MM.1S (cell line): ENCODE measurements around the gene DVL2.

Source experiments
- DNase-seq: peaks from one replicate; pipeline ENCODE4 v3.0.0-alpha.2; 2015
- H2AFZ ChIP-seq: fragments of 300-600 bp; sonication (generic); 2 replicates; pipeline ENCODE4 v1.6.0; 2016; ENCODE audit warnings: antibody characterized with exemption, low read length
- H3F3A ChIP-seq: fragments of 300-600 bp; sonication (generic); 2 replicates; pipeline ENCODE4 v1.6.1; 2016; ENCODE audit warnings: mild to moderate bottlenecking, antibody characterized with exemption, low read length, moderate library complexity, mixed read lengths; ENCODE audit not compliant: insufficient read depth
- H3K27ac ChIP-seq: fragments of 300-600 bp; sonication (generic); 2 replicates; pipeline ENCODE4 v1.5.1; 2016; ENCODE audit warnings: mild to moderate bottlenecking, low read length
- H3K27me3 ChIP-seq: fragments of 300-600 bp; sonication (generic); replicated peaks from 2 replicates; pipeline ENCODE4 v1.6.0; 2016; ENCODE audit warnings: low read length; ENCODE audit not compliant: insufficient read depth
- H3K36me3 ChIP-seq: fragments of 300-600 bp; sonication (generic); replicated peaks from 2 replicates; pipeline ENCODE4 v1.6.1; 2016; ENCODE audit warnings: mild to moderate bottlenecking, low read length, mixed read lengths; ENCODE audit not compliant: insufficient read depth
- H3K4me1 ChIP-seq: fragments of 300-600 bp; sonication (generic); 2 replicates; pipeline ENCODE4 v1.6.1; 2016; ENCODE audit warnings: low read length, mixed read lengths
- H3K4me2 ChIP-seq: fragments of 300-600 bp; sonication (generic); 2 replicates; pipeline ENCODE4 v1.6.0; 2016; ENCODE audit warnings: low read depth, low read length
- H3K4me3 ChIP-seq: fragments of 300-600 bp; sonication (generic); 2 replicates; pipeline ENCODE4 v1.5.1; 2016; ENCODE audit warnings: low read length, mixed read lengths
- H3K79me2 ChIP-seq: fragments of 300-600 bp; sonication (generic); 2 replicates; pipeline ENCODE4 v1.6.1; 2016; ENCODE audit warnings: mixed run types, low read length, mixed read lengths
- H3K9ac ChIP-seq: fragments of 300-600 bp; sonication (generic); 2 replicates; pipeline ENCODE4 v1.6.1; 2016; ENCODE audit warnings: low read length, mixed read lengths
- H3K9me2 ChIP-seq: fragments of 300-600 bp; sonication (generic); replicated peaks from 2 replicates; pipeline ENCODE4 v1.6.1; 2016; ENCODE audit warnings: mild to moderate bottlenecking, low read length, mixed read lengths; ENCODE audit not compliant: insufficient read depth
- H3K9me3 ChIP-seq: fragments of 300-600 bp; sonication (generic); replicated peaks from 2 replicates; pipeline ENCODE4 v1.6.1; 2016; ENCODE audit warnings: mild to moderate bottlenecking, low read length, mixed read lengths; ENCODE audit not compliant: insufficient read depth
- H4K20me1 ChIP-seq: fragments of 300-600 bp; sonication (generic); 2 replicates; pipeline ENCODE4 v1.6.1; 2016; ENCODE audit warnings: mild to moderate bottlenecking, low read length, moderate library complexity, mixed read lengths; ENCODE audit not compliant: insufficient read depth
- EZH2 ChIP-seq: fragments of 300-600 bp; sonication (generic); optimal IDR thresholded peaks from 2 replicates; pipeline ENCODE3; 2017; ENCODE audit warnings: low read depth, mild to moderate bottlenecking, antibody characterized with exemption, low read length, mixed read lengths
- EZH2phosphoT487 ChIP-seq: fragments of 300-600 bp; sonication (generic); IDR thresholded peaks from 2 replicates; pipeline ENCODE4 v1.6.1; 2018; ENCODE audit warnings: antibody characterized with exemption, low read length
- TF ChIP-seq, protein P1 (sequence below): fragments of 300-600 bp; sonication (generic); IDR thresholded peaks from 2 replicates; pipeline ENCODE4 v1.5.1; 2016; ENCODE audit warnings: antibody characterized with exemption, low read length, mixed read lengths

DVL2 gene

DNA sequence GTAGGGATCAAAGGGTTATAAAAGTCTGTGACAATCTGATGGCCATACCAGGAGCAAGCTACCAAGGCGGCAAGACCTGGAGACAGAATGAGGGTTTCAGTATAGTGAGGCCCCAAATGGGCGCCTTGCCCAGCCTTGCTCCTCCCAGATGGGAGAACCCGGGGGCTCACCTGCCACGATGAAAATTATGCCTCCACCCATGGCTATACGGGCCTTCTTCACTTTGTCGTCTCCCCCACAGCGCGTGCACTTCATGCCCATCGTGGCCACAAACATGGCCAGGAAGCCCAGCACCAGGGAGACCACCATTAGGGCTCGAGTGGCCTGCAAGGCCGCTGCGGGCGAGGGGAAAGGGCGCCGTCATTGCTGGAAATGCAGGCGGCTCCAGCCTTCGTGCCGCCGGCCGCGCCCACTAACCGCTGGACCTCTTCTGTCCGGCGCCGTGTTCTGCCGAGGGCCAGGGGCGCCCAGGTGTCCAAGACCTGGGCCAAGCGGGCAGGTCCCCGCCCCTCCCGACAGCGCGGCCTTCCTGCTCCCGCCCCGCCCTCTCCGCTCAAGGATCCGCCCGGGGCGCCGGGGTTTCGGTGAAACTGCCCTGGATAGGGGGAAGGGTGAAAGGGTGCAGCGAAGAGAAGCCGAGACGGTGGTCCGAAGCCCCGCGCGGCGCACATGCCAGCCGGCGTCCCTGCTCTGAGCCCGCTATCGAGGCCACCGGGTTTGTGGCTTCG is 26.5 kb upstream of the DVL2 start:
- no peak overlapping the region for H3K9ac ChIP-seq
- peak overlapping the region; percentile 42 for H3K4me3 ChIP-seq

DNA sequence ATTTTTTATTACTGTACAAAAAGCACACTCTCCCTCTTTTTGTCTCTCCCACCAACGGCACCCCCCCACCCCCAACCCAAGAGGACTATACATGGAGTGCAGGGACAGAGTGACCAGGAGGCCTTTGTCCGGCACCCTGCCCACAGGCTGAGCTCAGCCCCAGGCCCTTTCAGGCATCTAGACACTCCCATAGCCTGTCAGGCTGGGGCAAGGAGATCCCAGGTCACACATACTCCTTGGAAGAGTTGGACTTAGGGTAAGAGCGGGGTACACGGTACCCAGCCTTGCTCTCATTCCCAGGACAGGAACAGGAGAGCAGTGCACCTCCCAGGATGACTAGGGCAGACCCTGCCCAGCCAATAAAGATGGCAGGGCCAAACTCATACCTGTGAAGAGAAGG is 25.8 kb upstream of the DVL2 start:
- H3K9me2 ChIP-seq = no peaks in the 10 kb centered on the region
- TF ChIP-seq EZH2 (no peak), EZH2phosphoT487 (no peak)
- TF ChIP-seq, protein P1, sequence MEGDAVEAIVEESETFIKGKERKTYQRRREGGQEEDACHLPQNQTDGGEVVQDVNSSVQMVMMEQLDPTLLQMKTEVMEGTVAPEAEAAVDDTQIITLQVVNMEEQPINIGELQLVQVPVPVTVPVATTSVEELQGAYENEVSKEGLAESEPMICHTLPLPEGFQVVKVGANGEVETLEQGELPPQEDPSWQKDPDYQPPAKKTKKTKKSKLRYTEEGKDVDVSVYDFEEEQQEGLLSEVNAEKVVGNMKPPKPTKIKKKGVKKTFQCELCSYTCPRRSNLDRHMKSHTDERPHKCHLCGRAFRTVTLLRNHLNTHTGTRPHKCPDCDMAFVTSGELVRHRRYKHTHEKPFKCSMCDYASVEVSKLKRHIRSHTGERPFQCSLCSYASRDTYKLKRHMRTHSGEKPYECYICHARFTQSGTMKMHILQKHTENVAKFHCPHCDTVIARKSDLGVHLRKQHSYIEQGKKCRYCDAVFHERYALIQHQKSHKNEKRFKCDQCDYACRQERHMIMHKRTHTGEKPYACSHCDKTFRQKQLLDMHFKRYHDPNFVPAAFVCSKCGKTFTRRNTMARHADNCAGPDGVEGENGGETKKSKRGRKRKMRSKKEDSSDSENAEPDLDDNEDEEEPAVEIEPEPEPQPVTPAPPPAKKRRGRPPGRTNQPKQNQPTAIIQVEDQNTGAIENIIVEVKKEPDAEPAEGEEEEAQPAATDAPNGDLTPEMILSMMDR = no peak
- peaks cover 42% of the 10 kb centered on the region for H3K27me3 ChIP-seq
- no peaks in the 10 kb centered on the region for H3K79me2 ChIP-seq
- no peak overlapping the region for H3K4me2 ChIP-seq
- DNase-seq = no peak
- no peak overlapping the region for H2AFZ ChIP-seq
- H3K4me3 ChIP-seq = no peak overlapping the region
- H3K9ac ChIP-seq = no peak overlapping the region
- H3K36me3 ChIP-seq = no peaks in the 10 kb centered on the region
- no peaks in the 10 kb centered on the region for H3K9me3 ChIP-seq
- H3K4me1 ChIP-seq = peaks cover 4% of the 10 kb centered on the region; the same call in 1 of the 2 replicates
- H4K20me1 ChIP-seq = no peaks in the 10 kb centered on the region
- H3F3A ChIP-seq = no peaks in the 10 kb centered on the region
- H3K27ac ChIP-seq = no peak overlapping the region

More for the DNA sequence above, 26.5 kb upstream of the DVL2 start:
- H3K4me1 ChIP-seq = peaks cover 4% of the 10 kb centered on the region; the same call in 1 of the 2 replicates
- peak overlapping the region; percentile 61 for H2AFZ ChIP-seq
- H3F3A ChIP-seq = no peaks in the 10 kb centered on the region
- TF ChIP-seq, protein P1 = no peak
- TF ChIP-seq EZH2 = no peak
- TF ChIP-seq EZH2phosphoT487 = no peak
- no peaks in the 10 kb centered on the region for H3K9me3 ChIP-seq
- no peaks in the 10 kb centered on the region for H4K20me1 ChIP-seq
- no peak overlapping the region for H3K27ac ChIP-seq
- peak overlapping the region; percentile 70 for H3K4me2 ChIP-seq
- no peaks in the 10 kb centered on the region for H3K36me3 ChIP-seq
- peaks cover 48% of the 10 kb centered on the region for H3K27me3 ChIP-seq
- no peaks in the 10 kb centered on the region for H3K79me2 ChIP-seq
- no peaks in the 10 kb centered on the region for H3K9me2 ChIP-seq
- DNase-seq = no peak

DNA sequence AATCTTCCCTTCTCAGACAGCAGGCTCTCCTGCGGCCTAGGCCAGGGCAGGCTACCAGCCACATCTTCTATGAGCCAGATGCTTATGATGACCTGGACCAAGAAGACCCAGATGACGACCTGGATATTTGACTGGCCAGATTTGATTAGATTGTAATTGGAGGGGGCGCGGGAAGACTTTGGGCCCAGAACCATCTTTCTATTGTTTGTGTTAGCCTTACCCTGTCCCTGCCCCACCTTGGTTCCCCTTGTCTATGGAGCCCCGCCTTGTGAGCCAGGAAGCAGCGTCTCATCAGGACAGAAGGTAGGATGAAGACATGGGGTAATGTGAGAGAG is 25.2 kb upstream of the DVL2 start:
- 0 out of 2 replicates have a peak, but pooled peaks cover under 1% of the 10 kb centered on the region for H3K36me3 ChIP-seq
- H3K4me2 ChIP-seq = no peak overlapping the region

More for the DNA sequence above, 25.2 kb upstream of the DVL2 start:
- no peaks in the 10 kb centered on the region for H3K79me2 ChIP-seq
- H3K9me3 ChIP-seq = no peaks in the 10 kb centered on the region
- no peaks in the 10 kb centered on the region for H3K9me2 ChIP-seq
- no peak overlapping the region for H3K4me3 ChIP-seq
- H2AFZ ChIP-seq = no peak overlapping the region
- no peak overlapping the region for H3K27ac ChIP-seq
- peaks cover 40% of the 10 kb centered on the region for H3K27me3 ChIP-seq
- peaks cover 4% of the 10 kb centered on the region; the same call in 1 of the 2 replicates for H3K4me1 ChIP-seq
- no peaks in the 10 kb centered on the region for H4K20me1 ChIP-seq
- TF ChIP-seq EZH2phosphoT487 (no peak), EZH2 (no peak)
- TF ChIP-seq, protein P1 = no peak
- DNase-seq = no peak
- H3F3A ChIP-seq = no peaks in the 10 kb centered on the region
- no peak overlapping the region for H3K9ac ChIP-seq
